GM18498 (cell line): Measurements from ENCODE around the gene AFAP1L1.

Experiments
- ATAC-seq: cut with Tn5 transposase; IDR thresholded peaks from one replicate; pipeline ENCODE4 v1.9.1; 2021; ENCODE audit warnings: mild to moderate bottlenecking, moderate library complexity; ENCODE audit not compliant: unreplicated experiment

The AFAP1L1 gene

GRCh38 chr5:149271716-149272563, at the start of gene AFAP1L1:
TSS of gene AFAP1L1 (plus strand) at chr5:149271859. CDS start at chr5:149271969, 110 bp downstream.
- no peak for ATAC-seq

GRCh38 chr5:149223081-149223848, 48.4 kb upstream of the AFAP1L1 start:
- no peak for ATAC-seq

GRCh38 chr5:149224282-149224681, 47.4 kb upstream of the AFAP1L1 start:
- ATAC-seq: no peak

- ATAC-seq: no peak
These were observed 44.4 kb upstream of the AFAP1L1 start for GRCh38 chr5:149227168-149227826.

GRCh38 chr5:149228618-149229297, 42.9 kb upstream of the AFAP1L1 start:
- no peak for ATAC-seq

- no peak for ATAC-seq
These were observed 42.2 kb upstream of the AFAP1L1 start for GRCh38 chr5:149229298-149229937.

- no peak for ATAC-seq
These were observed 35.8 kb upstream of the AFAP1L1 start for GRCh38 chr5:149235841-149236240.

- ATAC-seq: no peak
These were observed 34.0 kb upstream of the AFAP1L1 start for GRCh38 chr5:149237662-149238061.

- no peak for ATAC-seq
These were observed 33.1 kb upstream of the AFAP1L1 start for GRCh38 chr5:149238540-149238939.

- ATAC-seq: no peak
These were observed 31.7 kb upstream of the AFAP1L1 start for GRCh38 chr5:149239917-149240316.

- ATAC-seq: peak; percentile 79
These were observed 31.2 kb upstream of the AFAP1L1 start for GRCh38 chr5:149240354-149240998.

GRCh38 chr5:149242339-149242738, 29.3 kb upstream of the AFAP1L1 start:
- ATAC-seq: no peak

GRCh38 chr5:149246906-149247305, 24.8 kb upstream of the AFAP1L1 start:
- no peak for ATAC-seq

GRCh38 chr5:149247726-149248125, 23.9 kb upstream of the AFAP1L1 start:
- no peak for ATAC-seq

- no peak for ATAC-seq
These were observed 20.1 kb upstream of the AFAP1L1 start for GRCh38 chr5:149251546-149251945.

- ATAC-seq: no peak
These were observed 17.2 kb upstream of the AFAP1L1 start for GRCh38 chr5:149254506-149254905.

GRCh38 chr5:149256451-149256850, 15.2 kb upstream of the AFAP1L1 start:
- no peak for ATAC-seq

GRCh38 chr5:149257131-149257530, 14.5 kb upstream of the AFAP1L1 start:
- no peak for ATAC-seq

- no peak for ATAC-seq
These were observed 13.6 kb upstream of the AFAP1L1 start for GRCh38 chr5:149257889-149258705.
